Activated T-helper 9 cell treated with anti-CD3 and anti-CD28 coated beads, Interleukin-2, amount 50 U/mL, for 16 hours (primary cell): ENCODE results near the gene ARHGAP22.

Experiments
- DNase-seq: peaks from one replicate; pipeline ENCODE4 v3.0.0-alpha.2; 2020; ENCODE audit warnings: low read depth

ARHGAP22 gene

GRCh38 chr10:48463318-48464003 lies 141.4 kb downstream of the ARHGAP22 start:
- no peak for DNase-seq

DNA sequence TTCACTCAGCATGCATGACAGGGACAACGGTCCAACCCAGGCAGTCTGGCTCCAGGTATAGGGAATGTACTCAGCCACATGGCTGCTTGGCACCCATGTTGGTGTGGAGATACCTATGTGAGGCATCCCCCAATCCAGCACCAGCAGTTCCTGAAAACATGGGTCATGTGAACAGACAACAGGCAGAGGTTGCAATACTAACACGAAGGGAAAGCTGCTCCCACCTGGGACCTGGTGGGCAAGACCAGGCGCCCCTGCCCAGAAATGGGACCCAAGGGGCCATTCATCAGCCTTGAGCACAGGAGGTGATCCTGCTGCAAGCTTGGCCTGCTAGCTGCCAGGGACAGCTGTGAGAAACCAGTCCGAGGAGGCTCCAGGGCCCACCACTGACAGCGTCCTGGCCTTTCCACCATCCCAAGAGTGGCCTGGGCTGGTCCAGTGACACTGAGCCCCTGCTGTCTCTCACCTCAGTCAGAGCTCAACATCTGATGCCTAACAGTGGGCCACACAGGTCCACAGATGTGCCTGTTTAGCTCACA lies 142.3 kb downstream of the ARHGAP22 start:
- DNase-seq = no peak

- no peak for DNase-seq
Measured at GRCh38 chr10:48461623-48462481, 143.0 kb downstream of the ARHGAP22 start.

DNA sequence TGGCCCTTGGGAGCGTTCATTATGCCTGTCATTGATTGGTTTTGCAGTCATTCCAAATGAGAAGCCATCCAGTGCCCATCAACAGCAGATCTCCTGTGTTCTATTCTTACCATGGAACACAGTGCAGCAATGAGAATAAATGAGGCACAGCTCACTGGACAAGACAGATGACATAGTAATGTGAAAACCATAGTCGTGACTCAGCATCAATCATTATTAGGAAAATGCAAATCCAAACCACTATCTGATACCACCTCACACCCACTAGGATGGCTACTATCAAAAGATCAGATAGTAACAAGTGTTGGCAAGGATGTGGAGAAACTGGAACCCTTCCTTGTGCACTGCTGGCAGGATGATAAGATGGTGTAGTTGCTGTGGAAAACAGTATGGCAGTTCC lies 144.7 kb downstream of the ARHGAP22 start:
- no peak for DNase-seq

DNA sequence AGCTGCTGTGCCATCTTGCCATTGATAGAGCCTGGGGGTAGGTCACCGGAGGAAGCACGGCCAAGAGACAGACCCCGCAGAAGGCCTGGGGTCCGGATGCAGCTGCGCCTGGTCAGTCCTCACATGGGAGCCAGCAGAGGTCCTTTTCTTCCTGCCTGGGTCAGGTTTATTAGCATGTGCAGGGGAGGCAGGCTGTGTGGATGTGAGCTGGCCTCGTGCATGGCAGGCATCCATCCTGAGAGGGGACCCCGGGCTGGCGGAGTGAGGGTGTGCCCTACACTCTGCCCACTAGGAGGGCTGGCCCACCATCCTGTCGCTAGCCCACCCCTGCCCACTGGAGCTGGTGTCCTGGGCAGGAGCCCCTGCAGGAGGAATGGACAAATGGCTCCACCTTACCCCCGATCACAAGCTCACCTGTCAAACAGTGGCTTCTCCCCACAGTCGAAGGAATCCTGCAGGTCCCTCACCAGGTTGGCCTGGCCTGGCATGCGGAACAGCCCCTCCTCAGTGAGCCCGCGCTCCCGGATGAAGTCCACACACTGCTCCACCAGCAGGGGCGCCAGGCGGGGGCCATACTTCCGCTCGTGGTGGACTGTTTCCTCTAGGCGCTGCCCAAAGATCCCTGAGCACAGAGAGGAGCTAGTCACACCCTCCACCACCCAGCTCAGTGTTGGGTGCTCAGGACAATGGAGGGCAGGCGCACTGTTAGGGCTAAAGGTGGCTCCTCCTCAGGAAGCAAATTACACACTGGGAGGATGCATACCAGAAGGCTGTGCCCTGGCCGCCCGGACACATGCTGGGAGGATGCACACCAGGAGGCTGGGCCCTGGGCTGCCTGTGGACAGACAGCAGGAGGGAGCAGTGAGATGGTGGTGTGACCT lies 145.4 kb downstream of the ARHGAP22 start:
- DNase-seq = no peak

DNA sequence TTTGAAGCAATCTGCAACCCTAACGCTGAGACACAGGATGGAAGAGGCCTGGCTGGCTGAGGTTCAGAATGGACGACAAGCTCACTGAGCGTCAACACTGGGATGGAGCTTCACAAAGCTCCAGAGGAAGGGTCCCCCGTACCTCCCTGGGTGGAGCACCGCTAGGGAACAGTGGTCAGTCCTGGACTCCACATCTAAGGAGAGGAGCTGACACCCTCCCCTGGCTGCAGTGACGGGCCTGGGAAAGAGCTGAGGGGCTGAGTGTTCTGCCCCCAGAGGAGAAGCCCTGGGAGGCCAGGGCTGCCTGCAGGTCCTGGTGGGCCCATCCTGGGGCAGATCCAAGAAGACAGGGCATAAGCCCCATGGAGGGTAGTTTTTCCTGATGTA lies 146.2 kb downstream of the ARHGAP22 start:
- no peak for DNase-seq

GRCh38 chr10:48457949-48458661 lies 146.8 kb downstream of the ARHGAP22 start:
- no peak for DNase-seq

GRCh38 chr10:48456808-48457761 lies 147.8 kb downstream of the ARHGAP22 start:
- DNase-seq = no peak

GRCh38 chr10:48456361-48456804 lies 148.5 kb downstream of the ARHGAP22 start:
- DNase-seq = no peak

GRCh38 chr10:48455392-48456151 lies 149.3 kb downstream of the ARHGAP22 start:
- no peak for DNase-seq

DNA sequence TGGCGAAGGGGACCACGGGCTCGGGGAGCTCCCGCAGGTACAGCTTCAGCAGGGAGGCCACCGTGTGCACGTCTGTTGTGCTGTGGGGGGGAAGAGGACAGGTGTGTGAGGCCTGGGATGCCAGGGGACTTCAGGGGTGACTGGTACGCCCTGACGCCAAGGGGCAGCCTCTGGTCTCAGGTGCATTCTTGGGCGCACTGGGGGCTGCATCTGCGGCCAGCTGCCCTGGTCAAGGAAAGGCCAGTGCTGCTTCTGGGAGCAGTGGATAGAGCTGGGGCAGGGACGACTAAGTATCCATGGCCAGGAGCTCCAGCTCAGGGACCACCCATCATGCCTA lies 149.8 kb downstream of the ARHGAP22 start:
- DNase-seq = no peak

- no peak for DNase-seq
Measured at GRCh38 chr10:48454302-48455054, 150.4 kb downstream of the ARHGAP22 start.

DNA sequence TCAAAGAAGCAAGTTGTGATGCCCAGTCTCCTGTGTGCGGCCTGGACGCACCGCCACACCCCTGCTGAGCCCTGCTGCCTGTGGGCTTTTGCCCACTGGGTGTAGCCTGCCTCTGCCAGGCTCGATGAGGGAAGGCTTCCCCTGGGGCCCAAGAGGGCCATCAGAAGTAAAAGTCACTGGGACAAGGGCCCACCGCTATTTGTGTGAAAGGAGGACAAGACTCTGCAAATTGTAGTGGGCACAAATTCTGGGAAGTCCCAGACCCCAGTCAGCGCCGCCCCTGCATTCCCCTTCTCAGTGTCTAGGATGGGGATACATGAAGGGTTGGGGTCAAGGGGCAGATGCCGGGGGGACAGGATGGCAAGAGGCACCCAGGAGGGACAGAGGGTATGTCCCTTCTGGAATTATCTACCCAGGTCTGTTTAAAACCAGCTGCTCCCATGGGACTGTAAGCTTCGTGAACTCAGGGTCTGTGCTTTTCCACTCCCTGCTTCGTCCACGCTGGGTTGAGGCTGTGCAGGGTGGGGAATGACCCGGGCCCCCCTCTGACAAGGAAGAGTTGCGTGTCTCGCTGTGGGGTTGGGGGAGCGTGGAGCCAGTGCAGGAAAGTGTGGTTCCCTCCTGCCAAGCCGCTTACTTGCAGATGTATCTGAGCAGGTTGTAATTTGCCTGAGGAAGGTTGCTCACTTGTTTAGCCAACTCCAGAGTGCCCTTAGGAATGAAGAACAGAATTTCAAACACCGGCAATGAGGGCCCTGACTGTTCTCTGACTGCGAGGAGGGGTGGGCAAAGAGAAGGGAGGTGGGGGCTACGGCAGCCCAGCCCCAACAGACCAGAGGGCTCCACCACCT lies 151.2 kb downstream of the ARHGAP22 start:
- DNase-seq = no peak

DNA sequence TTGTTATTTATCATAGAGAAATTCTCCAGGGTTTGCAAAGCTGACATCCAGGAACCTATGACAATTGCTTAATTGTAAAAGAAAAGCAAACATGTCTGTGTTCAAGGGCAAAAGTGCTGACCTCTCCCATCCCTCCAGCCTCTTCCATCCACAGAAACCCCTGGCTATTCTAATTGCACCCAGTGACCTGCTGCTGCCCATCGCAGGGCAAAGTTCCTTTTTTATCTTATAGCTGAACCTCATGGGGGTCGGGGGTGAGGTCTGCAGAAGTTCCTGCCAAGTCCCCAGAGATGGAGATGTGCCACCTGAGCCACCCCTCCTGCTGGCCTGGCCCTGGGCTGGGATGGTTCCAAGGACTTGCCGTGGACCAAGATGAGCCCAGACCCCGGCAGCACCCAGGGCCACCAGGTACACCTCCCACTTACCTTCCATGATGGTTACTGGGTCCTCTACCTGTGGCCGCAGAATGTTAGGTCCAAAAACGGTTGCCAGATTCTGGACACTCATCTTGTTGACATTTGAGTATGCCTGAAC lies 151.9 kb downstream of the ARHGAP22 start:
- no peak for DNase-seq

- no peak for DNase-seq
Measured at GRCh38 chr10:48451969-48452878, 152.6 kb downstream of the ARHGAP22 start.

DNA sequence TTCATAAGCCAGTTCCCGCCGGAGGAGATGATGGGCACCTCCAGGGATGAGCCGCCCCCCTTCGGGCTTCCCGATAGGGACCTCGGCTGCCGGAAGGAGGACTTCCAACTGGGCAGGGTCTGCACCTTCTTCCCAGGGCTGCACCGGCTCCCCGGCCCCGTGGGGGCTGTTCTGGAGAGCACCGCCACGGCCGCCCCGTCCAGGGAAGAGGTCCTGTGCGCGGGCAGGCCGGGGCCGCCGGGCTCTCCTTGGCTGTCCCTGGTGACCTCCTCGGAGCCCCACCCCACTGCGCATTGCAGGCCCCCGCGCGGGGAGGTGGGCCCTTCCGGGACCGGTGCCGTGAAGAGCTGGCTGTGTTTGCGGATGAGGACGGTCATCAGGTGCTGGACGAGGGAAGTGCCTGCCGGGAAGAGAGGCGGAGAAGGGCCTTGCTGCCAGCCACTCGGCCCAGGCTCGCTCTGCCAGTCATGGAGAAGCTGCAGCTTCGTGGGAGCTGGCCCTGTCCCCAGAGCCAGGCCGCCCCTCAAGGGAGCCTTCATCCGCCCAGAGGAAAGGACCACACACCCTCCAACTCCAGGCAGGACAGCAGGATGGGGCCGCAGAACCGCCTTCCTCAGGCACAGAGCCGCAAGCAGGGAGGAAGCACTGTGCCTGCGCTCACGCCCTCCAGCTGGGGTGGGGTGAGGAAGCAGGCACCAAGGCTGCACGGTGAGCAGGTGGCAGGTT lies 154.0 kb downstream of the ARHGAP22 start:
- no peak for DNase-seq
